Fibroblast of the aortic adventitia (primary cell): Measurements from ENCODE around the gene EVX2. TPM values are rescaled to one million over a fixed set of nuclear protein-coding genes. Genes with fewer than 3 reads are reported as not detected.

Experiments
- DNase-seq: peaks from one replicate; pipeline ENCODE4 v3.0.0-alpha.2; 2010; ENCODE audit warnings: low read depth
- H3K4me3 ChIP-seq: 2 replicates; pipeline ENCODE4 v1.5.1; 2011; ENCODE audit warnings: low read depth, mild to moderate bottlenecking, control low read depth, low read length, moderate library complexity
- CTCF ChIP-seq: IDR thresholded peaks from 2 replicates; pipeline ENCODE4 v1.5.1; 2011; ENCODE audit warnings: mild to moderate bottlenecking, low read length, control low read depth, inconsistent platforms; ENCODE audit not compliant: insufficient read depth
- total RNA-seq: library from RNA; depleted of rRNA; stranded (reverse); fragments of >200 nt; gene quantifications from 2 replicates; pipeline ENCODE4 v1.2.3, GENCODE V29; 2012; ENCODE audit warnings: low replicate concordance

Gene EVX2
- total RNA-seq, 1 donor, result not detected

- peak; percentile 37 for TF ChIP-seq CTCF
- no peak overlapping the region for H3K4me3 ChIP-seq
- peak; percentile 16 for DNase-seq
Measured at GRCh38 chr2:176079831-176080539, 3.8 kb downstream of the EVX2 start.

GRCh38 chr2:176079285-176079830, 4.4 kb downstream of the EVX2 start:
- no peak for TF ChIP-seq CTCF
- DNase-seq, result no peak
- no peak overlapping the region for H3K4me3 ChIP-seq

- TF ChIP-seq CTCF, result no peak
- no peak overlapping the region for H3K4me3 ChIP-seq
- no peak for DNase-seq
Measured at GRCh38 chr2:176078541-176079284, 5.0 kb downstream of the EVX2 start.

- DNase-seq, result no peak
- H3K4me3 ChIP-seq, result no peak overlapping the region
- no peak for TF ChIP-seq CTCF
Measured at GRCh38 chr2:176076796-176077195, 7.0 kb downstream of the EVX2 start.

- TF ChIP-seq CTCF, result no peak
- H3K4me3 ChIP-seq, result no peak overlapping the region
- DNase-seq, result no peak
Measured at GRCh38 chr2:176076063-176076462, 7.7 kb downstream of the EVX2 start.

GRCh38 chr2:176075481-176075880, 8.3 kb downstream of the EVX2 start:
- no peak for DNase-seq
- no peak overlapping the region for H3K4me3 ChIP-seq
- TF ChIP-seq CTCF, result no peak
